Fibroblast of mammary gland (primary cell): ENCODE measurements around the gene KLHL6.

Experiments
- DNase-seq: peaks from one replicate; pipeline ENCODE4 v3.0.0-alpha.2; 2010; ENCODE audit warnings: low read depth
- H3K4me3 ChIP-seq: 2 replicates; pipeline ENCODE4 v1.5.1; 2011; ENCODE audit warnings: low read depth, mild to moderate bottlenecking, low read length, moderate library complexity; ENCODE audit not compliant: control insufficient read depth
- TF ChIP-seq, protein P1 (sequence below): conservative IDR thresholded peaks from 2 replicates; pipeline ENCODE4 v1.5.1; 2011; ENCODE audit warnings: low read depth, low read length, inconsistent platforms; ENCODE audit not compliant: control insufficient read depth, insufficient read depth

Gene KLHL6

DNA sequence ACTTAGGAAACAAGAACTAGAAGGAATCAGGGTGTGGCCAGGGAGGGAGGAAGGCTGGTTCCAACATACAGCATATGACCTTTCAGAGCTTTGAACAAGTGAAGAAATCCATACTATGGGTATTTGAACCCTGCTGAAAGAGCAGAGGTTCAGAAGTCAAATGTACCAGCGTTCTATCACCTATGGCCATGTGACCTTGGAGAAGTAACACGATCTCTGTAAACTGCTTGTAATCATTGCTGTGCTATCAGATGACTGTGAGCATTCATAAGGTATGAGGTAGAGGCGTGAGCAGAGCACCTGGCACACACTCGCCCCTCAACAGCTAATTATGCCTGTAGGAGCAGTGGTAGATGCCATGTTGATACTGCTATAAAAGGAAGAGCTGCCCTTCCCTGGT lies 55.2 kb downstream of the KLHL6 start:
- no peak for DNase-seq
- TF ChIP-seq, protein P1, sequence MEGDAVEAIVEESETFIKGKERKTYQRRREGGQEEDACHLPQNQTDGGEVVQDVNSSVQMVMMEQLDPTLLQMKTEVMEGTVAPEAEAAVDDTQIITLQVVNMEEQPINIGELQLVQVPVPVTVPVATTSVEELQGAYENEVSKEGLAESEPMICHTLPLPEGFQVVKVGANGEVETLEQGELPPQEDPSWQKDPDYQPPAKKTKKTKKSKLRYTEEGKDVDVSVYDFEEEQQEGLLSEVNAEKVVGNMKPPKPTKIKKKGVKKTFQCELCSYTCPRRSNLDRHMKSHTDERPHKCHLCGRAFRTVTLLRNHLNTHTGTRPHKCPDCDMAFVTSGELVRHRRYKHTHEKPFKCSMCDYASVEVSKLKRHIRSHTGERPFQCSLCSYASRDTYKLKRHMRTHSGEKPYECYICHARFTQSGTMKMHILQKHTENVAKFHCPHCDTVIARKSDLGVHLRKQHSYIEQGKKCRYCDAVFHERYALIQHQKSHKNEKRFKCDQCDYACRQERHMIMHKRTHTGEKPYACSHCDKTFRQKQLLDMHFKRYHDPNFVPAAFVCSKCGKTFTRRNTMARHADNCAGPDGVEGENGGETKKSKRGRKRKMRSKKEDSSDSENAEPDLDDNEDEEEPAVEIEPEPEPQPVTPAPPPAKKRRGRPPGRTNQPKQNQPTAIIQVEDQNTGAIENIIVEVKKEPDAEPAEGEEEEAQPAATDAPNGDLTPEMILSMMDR = no peak
- no peak overlapping the region for H3K4me3 ChIP-seq

DNA sequence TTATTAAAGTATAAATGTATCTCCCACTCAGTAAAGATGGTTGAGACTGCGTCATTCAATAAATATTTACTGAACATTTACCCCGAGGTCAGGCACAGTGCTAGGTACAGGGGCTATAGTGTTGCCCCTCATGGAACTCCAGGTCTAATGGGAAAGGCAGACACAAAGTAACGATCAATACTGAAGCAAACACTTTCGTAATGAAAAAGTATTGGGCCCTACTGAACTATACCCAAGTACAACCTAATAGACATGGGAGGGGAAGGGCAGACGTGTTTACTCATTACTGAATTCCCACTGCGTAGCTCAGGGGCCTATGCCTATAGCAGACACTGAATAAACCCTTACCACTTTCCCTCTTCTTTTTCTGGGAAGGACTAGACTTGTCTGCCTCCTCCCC lies 56.9 kb downstream of the KLHL6 start:
- TF ChIP-seq, protein P1 = no peak
- H3K4me3 ChIP-seq = no peak overlapping the region
- no peak for DNase-seq

DNA sequence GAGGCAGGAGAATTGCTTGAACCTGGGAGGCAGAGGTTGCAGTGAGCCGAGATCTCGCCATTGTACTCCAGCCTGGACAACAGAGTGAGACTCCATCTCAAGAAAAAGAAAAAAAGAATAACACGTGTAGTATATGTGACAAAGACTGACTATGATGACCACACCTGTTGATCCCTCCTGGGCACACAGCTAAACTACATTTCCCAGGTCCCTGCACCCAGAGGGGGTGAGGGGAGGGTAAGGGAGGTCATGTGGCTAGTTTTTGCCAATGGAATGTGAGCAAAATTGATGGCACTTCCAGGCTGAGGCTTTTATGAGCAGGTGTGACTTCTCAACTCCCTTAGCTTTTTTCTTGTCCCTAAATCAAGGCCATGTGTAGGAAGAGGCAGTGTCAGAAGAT lies 58.2 kb downstream of the KLHL6 start:
- no peak overlapping the region for H3K4me3 ChIP-seq
- TF ChIP-seq, protein P1 = no peak
- DNase-seq = no peak

DNA sequence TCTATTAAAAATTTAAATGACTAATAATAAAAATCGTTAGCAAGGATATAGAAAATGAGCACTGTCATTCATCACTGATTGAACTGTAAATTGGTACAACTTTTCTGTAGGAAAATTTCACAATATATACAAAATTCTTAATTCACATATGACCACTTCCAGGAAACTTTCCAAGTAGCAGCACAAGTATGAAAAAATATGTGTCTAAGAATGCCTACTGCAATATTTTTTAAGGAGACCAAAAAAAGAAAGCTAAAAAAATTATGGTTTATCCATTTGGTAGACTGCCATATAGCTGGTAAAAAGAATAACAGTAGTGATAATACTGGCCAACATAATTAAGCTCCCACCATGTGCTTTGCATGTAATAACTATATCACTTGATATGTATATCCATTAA lies 59.2 kb downstream of the KLHL6 start:
- DNase-seq = no peak
- TF ChIP-seq, protein P1 = no peak

DNA sequence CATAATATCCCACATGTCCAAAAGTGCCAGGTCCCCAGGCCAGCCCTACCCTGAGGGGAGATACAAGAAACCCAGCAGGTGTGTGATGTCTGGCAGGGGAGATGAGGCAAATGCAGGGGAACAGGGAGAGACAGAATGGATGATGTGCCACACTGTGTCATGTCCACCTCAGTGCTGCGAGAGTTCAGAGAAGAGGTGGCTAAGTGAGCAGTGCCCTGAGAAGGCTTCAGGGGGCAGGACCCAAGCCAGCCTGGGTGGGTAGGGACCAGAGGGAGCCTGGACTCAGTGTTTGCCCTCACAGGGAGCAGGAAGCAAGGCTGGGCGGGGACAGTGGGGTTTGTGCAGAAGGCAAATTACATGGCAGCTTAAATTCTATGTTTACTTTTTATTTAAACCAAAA lies 61.2 kb downstream of the KLHL6 start:
- no peak for DNase-seq
- TF ChIP-seq, protein P1 = no peak

More for the DNA sequence above, 59.2 kb downstream of the KLHL6 start:
- H3K4me3 ChIP-seq = no peak overlapping the region

GRCh38 chr3:183493296-183494045 lies 62.0 kb downstream of the KLHL6 start:
- no peak for DNase-seq

More for the DNA sequence above, 61.2 kb downstream of the KLHL6 start:
- no peak overlapping the region for H3K4me3 ChIP-seq

More at GRCh38 chr3:183493296-183494045, 62.0 kb downstream of the KLHL6 start:
- H3K4me3 ChIP-seq = no peak overlapping the region
- TF ChIP-seq, protein P1 = no peak
